Skeletal muscle tissue (tissue), 4 donors: Measurements from ENCODE around the gene LRWD1. TPM values are rescaled to one million over a fixed set of nuclear protein-coding genes. Genes with fewer than 3 reads are reported as not detected.
"Not testable (repeated sequence)": the region's sequence is repeated elsewhere in the genome, so short reads cannot be mapped to it uniquely, and the experiment has no call there.

Experiments
- H3K27ac ChIP-seq: one replicate; pipeline ENCODE4 v1.7.0; 2013; ENCODE audit warnings: mild to moderate bottlenecking, low read depth, low read length, inconsistent platforms
- H3K27me3 ChIP-seq, 3 donors: one replicate each; pipeline ENCODE4 v1.7.0; 2013; ENCODE audit warnings: low read length in 3 of 3; ENCODE audit not compliant: control insufficient read depth in 3 of 3, insufficient read depth in 3 of 3
- H3K36me3 ChIP-seq, 3 donors: one replicate each; pipeline ENCODE4 v1.7.0; 2013; ENCODE audit warnings: low read length in 3 of 3; ENCODE audit not compliant: control insufficient read depth in 3 of 3, insufficient read depth in 3 of 3
- H3K4me1 ChIP-seq, 3 donors: one replicate each; pipeline ENCODE4 v1.7.0; 2013; ENCODE audit warnings: low read length in 3 of 3, mild to moderate bottlenecking in 3 of 3; ENCODE audit not compliant: control insufficient read depth in 3 of 3, insufficient read depth in 3 of 3
- H3K4me3 ChIP-seq, 3 donors: one replicate each; pipeline ENCODE4 v1.7.0; 2013; ENCODE audit warnings: low read length in 3 of 3
- H3K9ac ChIP-seq, 3 donors: one replicate each; pipeline ENCODE4 v1.7.0; 2013; ENCODE audit warnings: low read length in 3 of 3, mild to moderate bottlenecking in 3 of 3, moderate library complexity in 2 of 3, low read depth in 1 of 3
- H3K9me3 ChIP-seq, 3 donors: one replicate each; pipeline ENCODE4 v1.7.0; 2013; ENCODE audit warnings: low read length in 3 of 3; ENCODE audit not compliant: control insufficient read depth in 3 of 3
- total RNA-seq: library from RNA; depleted of rRNA; stranded (reverse); fragments of >200 nt; gene quantifications from one replicate; pipeline ENCODE4 v1.2.3, GENCODE V29; 2014
- donor health status: Osteomylitis.

The LRWD1 gene
- total RNA-seq, 1 donor from 2014 or later, result 12.5 TPM

- H3K36me3 ChIP-seq, H3K9me3 ChIP-seq, H3K4me1 ChIP-seq, H3K27me3 ChIP-seq: not testable (repeated sequence)
- H3K4me3 ChIP-seq, result peak overlapping the region; percentile 52 to 60 (median 60)
- H3K27ac ChIP-seq, result peak overlapping the region; percentile 80
- peak overlapping the region; percentile 61 to 62 (median 62) for H3K9ac ChIP-seq
Observed at GRCh38 chr7:102512642-102513221, 47.9 kb downstream of the LRWD1 start.

- not testable (repeated sequence) for H3K4me3 ChIP-seq, H3K36me3 ChIP-seq, H3K27me3 ChIP-seq, H3K9me3 ChIP-seq, H3K9ac ChIP-seq, H3K27ac ChIP-seq, H3K4me1 ChIP-seq
Observed at GRCh38 chr7:102514881-102515721, 50.3 kb downstream of the LRWD1 start.

GRCh38 chr7:102515889-102516288, 51.1 kb downstream of the LRWD1 start:
- H3K27ac ChIP-seq, H3K36me3 ChIP-seq, H3K27me3 ChIP-seq, H3K9ac ChIP-seq, H3K4me1 ChIP-seq, H3K4me3 ChIP-seq, H3K9me3 ChIP-seq: not testable (repeated sequence)

GRCh38 chr7:102516951-102517350, 52.2 kb downstream of the LRWD1 start:
- H3K9ac ChIP-seq, H3K9me3 ChIP-seq, H3K4me3 ChIP-seq, H3K4me1 ChIP-seq, H3K27me3 ChIP-seq, H3K27ac ChIP-seq, H3K36me3 ChIP-seq: not testable (repeated sequence)

GRCh38 chr7:102517550-102518147, 52.9 kb downstream of the LRWD1 start, which contains the start of gene RASA4B:
Gene RASA4B, minus strand, starts transcription at chr7:102517777. Its CDS starts 67 bp downstream, at chr7:102517710.
- H3K9ac ChIP-seq, H3K4me3 ChIP-seq, H3K4me1 ChIP-seq, H3K27me3 ChIP-seq, H3K9me3 ChIP-seq, H3K27ac ChIP-seq, H3K36me3 ChIP-seq: not testable (repeated sequence)

- H3K4me3 ChIP-seq, H3K36me3 ChIP-seq, H3K4me1 ChIP-seq, H3K9ac ChIP-seq, H3K9me3 ChIP-seq, H3K27me3 ChIP-seq, H3K27ac ChIP-seq: not testable (repeated sequence)
Observed at GRCh38 chr7:102520797-102521196, 56.0 kb downstream of the LRWD1 start.

Other genes starting within 250 kb of the LRWD1 start
- 5.7 TPM for gene SH2B2, start 178.1 kb upstream of the LRWD1 start, total RNA-seq
- gene SPDYE6, start 108.5 kb upstream of the LRWD1 start, total RNA-seq, result not detected
- gene PRKRIP1, start 68.6 kb upstream of the LRWD1 start, total RNA-seq, result 9.4 TPM
- 3.1 TPM for gene ORAI2, start 31.4 kb upstream of the LRWD1 start, total RNA-seq
- 10.4 TPM for gene ALKBH4, start 121 bp upstream of the LRWD1 start, total RNA-seq
- 19.8 TPM for gene POLR2J, start 13.9 kb downstream of the LRWD1 start, total RNA-seq
- 2.6 TPM for gene RASA4B, start 52.8 kb downstream of the LRWD1 start, total RNA-seq
- gene UPK3BL2, start 78.7 kb downstream of the LRWD1 start, total RNA-seq, result 2.6 TPM
- not detected for gene SPDYE2, start 86.2 kb downstream of the LRWD1 start, total RNA-seq
- 20.4 TPM for gene POLR2J3, start 107.6 kb downstream of the LRWD1 start, total RNA-seq
- 17.2 TPM for gene RASA4, start 151.8 kb downstream of the LRWD1 start, total RNA-seq
- gene UPK3BL1, start 177.8 kb downstream of the LRWD1 start, total RNA-seq, result 7.3 TPM
- gene SPDYE2B, start 185.3 kb downstream of the LRWD1 start, total RNA-seq, result not detected
- gene POLR2J2, start 206.7 kb downstream of the LRWD1 start, total RNA-seq, result 2.1 TPM